Left hindlimb (tissue), 1 donor: ENCODE measurements around the gene ADGRE3.
"Not testable (repeated sequence)": the region's sequence is repeated elsewhere in the genome, so short reads cannot be mapped to it uniquely, and the experiment has no call there.

ENCODE experiments used
- DNase-seq: peaks from one replicate; pipeline ENCODE4 v3.0.0-alpha.2; 2018

The ADGRE3 gene

DNA sequence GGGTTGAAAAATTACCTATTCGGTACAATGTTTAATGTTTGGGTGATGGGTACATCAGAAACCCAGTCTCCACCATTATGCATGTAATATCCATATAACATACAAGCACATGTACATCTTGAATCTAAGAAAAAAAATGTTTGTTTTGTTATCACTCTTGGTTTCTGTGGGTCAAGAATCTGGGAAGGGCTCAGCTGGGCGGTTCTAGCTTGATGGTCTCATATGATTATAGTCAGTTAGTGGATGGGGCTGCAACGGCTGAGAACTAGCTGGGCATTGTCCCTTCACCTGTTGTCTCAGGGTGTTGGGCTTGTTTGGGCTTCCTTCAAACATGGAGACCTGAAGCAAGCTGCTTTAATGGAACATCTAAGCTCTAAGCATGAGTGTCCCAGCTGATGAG lies 4.7 kb downstream of the ADGRE3 start:
- DNase-seq, result no peak

DNA sequence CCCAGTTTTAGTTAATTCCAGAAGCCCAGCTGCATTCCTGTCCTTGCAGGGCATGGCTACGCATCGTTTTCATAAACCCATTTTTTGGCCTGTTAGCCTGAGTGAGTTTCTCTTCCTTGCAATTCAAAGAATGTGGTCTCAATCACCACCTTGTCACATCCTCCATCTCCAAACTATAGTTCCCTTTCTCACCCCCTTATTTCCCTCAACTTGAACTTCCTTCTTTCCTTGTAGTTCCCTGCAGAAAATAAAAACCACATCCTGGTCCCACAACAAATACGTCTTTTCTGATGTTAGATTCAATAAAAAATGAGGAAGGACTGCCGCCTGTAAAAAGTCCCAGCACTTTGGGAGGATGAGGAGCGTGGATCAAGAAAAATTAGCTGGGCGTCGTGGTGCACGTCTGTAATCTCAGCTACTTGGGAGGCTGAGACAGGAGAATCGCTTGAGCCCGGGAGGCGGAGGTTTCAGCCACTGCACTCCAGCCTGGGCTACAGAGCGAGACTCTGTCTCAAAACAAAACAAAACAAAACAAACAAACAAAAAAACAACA lies 13.2 kb downstream of the ADGRE3 start:
- no peak for DNase-seq

DNA sequence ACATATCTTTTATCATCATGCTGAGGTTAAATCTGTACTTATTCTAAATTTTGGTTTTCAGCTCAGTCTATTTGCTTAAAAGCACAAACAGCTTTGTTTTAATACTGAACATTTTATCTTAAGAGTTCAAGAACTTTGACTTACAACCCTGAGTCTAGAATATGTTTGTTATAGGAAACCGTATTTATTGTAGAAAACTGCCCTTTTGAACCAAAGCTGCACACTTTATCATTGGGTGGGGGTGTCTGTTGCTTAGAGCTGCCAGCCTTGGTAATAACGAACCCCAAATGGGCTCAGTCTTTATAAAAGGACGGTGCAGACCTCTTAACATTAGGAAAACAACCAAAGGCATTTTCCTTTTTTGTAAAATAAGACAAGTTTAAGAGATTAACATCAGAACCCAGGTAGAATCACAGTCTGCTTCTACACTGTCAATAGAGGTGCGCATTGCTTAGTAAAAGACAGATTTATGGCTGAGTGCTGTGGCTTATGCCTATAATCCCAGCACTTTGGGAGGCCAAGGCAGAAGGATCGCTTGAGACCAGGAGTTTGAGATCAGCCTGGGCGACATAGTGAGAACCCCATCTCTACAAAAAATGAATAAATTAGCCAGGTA lies 14.7 kb downstream of the ADGRE3 start:
- DNase-seq, result no peak

DNA sequence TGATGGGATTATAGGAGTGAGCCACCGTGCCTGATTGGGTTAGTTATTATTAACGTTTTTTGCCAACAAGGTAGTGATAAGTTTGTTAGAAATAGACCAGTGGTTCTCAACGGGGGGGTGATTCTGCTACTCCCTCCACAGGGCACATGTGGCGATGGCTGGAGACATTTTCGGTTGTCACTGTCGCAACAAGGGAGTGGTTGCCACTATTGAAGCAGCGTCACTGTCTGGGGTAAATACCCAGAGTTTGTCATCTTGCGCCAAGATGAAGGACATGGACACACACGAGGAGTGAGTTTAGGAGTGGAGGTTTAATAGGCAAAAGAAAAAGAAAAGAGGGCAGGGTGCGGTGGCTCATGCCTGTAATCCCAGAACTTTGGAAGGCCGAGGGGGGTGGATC lies 18.9 kb downstream of the ADGRE3 start:
- DNase-seq, result no peak

DNA sequence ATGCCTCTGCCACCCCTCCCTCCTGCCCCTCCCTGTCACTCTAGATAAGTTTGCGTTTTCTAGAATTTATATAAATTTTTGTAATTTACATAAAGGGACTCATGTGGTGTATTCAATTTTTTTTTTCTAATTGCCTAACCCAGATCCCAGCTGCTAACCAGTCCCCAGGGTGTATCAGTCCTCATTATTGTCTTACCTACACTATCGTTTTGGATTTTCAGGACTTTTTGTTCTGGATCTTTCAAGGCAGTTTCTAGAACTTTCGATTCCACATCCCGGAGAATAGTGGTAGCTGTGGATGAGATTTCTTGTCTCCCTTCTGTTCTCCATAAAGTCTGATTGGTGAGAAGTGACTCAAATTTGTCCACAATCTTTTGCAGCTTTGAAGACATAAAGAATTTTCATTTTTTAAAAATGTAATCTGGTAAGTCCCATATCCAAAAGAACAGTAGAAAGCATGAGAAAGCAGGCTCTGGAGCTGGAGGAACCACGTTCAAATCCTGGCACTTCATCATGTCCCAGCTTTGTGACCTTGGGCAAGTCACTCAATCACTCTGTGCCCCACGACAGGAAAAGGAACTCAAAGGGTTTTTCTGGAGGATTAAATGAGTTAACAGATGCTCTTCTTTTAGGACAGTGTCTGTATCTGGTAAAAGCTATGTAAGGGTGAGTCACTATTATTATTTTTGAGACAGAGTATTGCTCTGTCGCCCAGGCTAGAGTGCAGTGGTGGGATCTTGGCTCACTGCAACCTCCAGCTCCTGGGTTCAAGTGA lies 19.7 kb downstream of the ADGRE3 start:
- DNase-seq, result no peak

DNA sequence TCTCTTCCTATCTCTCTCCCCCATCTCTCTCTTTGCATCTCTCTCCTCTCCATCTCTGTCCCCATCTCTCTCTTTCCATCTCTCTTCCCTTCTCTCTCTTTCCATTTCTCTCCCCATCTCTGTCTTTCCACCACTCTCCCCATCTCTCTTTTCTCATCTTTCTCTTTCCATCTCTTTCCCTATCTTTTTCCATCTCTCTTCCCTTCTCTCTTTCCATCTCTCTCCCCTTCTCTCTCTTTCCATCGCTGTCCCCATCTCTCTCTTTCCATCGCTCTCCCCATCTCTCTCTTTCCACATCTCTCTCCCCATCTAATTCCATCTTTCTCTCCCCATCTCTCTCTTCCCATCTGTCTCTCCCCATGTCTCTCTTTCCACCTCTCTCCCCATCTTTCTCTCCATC lies 24.5 kb downstream of the ADGRE3 start:
- no peak for DNase-seq

DNA sequence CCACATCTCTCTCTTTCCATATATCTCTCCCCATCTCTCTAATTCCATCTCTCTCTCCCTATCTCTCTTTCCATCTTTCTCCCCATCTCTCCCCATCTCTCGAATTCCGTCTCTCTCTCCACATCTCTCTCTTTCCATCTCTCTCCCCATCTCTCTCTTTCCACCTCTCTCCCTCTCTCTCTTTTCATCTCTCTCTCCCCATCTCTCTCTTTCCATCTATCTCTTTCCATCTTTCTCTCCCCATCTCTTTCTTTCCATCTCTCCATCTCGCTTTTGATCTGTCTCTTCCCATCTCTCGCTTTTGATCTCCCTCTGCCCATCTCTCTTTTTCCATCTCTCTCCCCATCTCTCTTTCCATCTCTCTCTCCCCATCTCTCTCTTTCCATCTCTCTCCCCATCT lies 25.6 kb downstream of the ADGRE3 start:
- DNase-seq, result no peak

DNA sequence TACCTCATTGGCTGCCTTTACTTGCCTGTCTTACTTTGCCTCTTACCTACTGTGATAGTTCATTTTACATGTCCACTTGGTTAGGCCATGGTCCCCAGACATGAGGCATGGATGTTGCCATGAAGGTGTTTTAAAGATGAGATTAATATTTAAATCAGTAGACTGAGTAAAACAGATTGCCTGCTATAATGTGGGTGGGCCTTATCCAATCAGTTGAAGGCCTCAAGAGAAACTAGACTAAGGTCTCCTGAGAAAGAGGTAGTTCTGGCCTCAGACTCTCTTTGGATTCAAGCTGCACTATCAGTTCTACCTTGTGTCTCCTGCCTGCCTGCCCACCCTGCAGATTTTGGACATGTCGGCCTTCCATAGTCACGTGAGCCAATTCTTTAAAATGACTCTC lies 26.1 kb downstream of the ADGRE3 start:
- no peak for DNase-seq

DNA sequence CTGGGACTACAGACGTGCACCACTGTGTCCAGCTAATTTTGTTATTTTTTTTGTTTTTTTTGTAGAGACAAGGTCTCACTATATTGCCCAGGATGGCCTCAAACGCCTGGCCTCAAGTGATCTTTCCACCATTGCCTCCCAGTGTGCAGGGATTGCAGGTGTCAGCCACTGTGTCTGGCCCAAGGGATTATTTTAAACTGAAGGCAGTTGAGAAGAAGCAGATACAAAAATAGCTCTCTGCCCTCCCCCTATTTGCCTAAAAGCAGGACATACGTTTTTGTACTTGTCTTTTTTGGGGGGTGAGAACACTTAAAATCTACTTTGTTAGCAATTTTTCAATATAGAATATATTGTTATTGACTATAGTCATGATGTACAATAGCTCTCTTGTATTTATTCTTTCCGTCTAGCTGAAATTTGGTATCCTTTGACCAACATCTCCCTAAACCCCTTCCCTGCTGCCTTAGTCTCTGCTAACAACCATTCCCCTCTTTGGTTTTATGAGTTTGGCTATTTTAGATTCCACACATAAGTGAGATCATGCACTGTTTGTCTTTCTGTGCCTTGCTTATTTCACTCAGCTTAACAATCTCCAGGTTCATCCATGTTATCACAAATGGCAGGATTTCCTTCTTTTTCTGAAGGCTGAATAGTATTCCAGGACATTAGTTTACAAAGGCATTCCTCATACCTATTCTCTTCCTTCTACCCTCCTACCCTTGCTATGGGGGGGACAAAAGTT lies 34.9 kb downstream of the ADGRE3 start:
- DNase-seq, result no peak

DNA sequence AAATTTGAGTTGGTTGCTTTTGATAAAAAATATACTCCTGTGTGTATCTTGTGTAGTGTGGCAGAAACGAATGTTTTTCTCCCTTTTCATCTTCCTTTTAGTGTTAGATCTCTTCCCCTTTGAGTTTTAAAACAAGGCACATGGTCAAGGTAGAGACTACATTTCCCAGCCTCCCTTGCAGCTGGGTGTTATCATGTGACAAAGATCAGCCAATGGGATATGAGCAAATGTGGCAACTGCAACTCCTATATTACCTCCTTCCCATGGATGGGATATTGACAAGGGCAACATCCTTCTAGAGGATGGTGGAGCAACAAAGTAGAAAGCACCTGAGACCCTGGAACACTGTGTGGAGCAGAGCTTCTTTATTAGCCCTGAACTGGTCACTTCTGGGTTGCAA lies 42.4 kb downstream of the ADGRE3 start:
- DNase-seq, result no peak

DNA sequence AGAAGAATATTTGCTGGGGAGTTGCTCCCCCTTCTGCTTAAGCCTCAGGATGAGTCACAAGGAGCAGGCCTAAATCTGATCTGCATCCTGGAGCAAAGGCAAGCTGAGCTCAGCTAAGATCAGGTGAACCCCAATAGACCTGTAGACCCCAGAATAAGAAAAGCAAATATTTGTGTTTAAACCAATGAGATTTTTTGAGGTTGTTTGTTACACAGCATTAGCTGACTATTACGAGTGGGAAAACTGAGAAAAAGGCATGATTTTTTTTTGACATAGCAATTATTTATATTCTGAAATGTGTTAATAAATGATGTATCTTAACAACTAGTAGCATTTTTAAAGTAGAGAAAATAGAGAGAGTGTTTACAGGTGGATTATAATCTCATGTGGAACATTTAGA lies 45.1 kb downstream of the ADGRE3 start:
- DNase-seq, result no peak

DNA sequence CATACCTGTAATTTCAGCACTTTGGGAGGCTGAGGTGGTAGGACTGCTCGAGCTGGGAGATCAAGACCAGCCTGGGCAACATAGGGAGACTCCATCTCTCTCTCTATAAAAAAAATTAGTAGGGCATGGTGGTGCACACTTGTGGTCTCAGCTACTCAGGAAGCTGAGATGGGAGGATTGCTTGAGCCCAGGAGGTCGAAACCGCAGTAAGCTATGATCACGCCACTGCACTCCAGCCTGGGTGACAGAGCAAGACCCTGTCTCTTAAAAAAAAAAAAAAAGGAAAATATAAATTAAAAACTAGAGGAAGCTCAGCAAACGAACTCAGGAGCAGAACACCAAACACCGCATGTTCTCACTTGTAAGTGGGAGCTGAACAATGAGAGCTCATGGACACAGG lies 50.2 kb downstream of the ADGRE3 start:
- DNase-seq, result not testable (repeated sequence)

DNA sequence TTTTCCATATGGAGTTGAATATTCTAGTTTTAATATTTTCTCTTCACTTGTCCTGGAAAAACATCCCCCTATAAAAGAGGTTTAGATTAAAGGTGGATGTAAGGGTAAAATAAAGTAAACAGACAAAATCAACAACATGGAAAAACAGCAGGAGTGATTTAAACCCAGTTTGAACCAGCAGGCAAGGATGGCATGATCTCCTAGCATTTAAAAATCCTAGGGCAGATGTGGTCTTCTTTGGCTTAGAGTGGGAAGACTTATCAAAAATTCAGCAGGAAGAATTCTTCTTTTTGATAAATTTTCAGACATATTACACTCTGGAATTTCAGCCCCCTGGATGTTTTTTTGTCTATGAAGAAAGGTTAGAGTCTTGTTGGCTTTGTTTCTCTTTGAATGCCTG lies 55.2 kb downstream of the ADGRE3 start:
- no peak for DNase-seq

DNA sequence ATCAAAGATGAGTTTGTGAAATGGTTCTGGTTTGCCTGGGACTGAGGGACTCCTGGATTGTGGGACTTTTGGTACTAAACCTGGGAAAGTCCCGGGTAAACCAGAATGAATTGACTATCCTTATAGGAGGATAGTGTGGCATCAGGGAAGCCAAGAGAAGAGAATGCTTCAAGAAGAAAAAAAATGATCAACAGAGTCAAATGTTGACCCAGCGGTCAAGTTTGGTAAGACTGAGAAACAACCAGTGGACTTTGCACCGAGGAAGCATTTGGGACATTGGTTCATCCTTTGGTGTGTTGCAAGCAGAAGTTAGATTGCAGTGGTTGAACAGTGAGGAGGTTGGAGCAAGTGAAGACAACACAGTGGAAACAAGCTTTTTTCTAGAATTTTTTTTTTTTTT lies 58.2 kb downstream of the ADGRE3 start:
- DNase-seq, result no peak

DNA sequence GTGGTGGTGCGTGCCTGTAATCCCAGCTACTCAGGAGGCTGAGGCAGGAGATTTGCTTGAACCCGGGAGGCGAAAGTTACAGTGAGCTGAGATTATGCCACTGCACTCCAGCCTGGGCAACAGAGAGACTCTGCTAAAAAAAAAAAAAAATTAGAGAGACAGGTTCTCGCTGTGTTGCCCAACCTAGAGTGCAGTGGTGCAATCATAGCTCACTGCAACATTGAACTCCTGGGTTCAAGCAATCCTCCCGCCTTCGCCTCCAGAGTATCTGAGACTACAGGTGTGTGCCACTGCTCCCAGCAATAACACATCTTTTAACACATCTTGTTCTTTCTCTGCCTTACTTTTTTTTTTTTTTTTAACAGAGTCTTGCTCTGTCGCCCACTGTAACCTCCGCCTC lies 59.0 kb downstream of the ADGRE3 start:
- DNase-seq, result no peak

DNA sequence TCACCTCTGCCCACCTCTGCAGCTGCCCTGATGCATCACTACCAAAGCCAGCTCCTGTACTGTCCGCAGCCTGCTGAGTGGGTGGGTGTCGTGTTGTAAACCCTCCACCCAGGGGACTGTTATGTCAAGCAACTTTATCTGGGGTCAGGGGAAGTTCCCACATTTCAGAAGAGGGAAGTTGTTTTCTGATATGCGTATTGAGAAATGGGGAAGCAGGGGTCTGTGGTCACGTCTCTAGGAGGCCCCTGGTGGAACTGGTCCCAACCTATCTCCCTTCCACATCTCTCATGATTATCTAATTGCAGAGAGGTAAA lies 60.6 kb downstream of the ADGRE3 start:
- DNase-seq, result no peak

DNA sequence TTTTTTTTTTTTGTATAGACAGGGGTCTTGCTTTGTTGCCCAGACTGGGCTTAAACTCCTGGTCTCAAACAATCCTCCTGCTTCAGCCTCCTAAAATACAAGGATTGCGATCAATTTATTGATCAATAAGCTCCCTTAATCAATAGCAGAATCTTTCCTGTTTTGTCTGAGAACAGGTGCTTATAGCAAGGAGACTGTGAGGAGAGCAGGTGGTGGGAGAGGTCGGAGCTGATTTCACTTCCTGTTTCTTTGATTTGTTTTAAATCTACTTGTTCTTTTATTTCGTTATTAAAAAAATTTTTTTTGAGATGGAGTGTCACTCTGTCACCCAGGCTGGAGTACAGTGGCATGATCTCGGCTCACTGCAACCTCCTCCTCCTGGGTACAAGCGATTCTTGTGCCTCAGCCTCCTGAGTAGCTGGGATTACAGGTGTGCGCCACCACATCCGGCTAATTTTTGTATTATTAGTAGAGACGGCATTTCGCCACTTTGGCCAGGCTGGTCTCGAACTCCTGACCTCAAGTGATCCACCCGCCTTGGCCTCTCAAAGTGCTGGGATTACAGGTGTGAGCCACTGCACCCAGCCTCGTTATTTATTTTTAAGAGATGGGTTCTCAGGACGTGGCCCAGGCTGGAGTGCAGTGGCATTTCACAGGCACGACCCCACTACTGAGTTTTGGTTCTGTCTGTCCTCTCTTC lies 61.1 kb downstream of the ADGRE3 start:
- not testable (repeated sequence) for DNase-seq

DNA sequence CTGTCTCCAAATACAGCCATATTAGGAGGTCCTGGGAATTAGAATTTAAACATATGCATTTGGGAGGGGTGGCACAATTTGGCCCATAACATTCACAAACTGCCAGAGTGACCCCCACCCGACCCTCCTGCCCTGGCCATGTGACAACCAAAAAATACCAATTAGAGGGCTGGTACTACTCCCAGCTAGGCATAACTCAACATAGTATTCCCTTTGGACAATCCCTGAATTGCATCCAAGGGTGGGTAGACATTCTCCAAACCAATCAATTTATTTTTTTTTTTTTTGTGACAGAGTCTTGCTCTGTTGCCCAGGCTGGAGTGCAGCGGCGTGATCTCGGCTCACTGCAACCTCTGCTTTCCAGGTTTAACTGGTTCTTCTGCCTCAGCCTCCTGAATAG lies 62.0 kb downstream of the ADGRE3 start:
- no peak for DNase-seq

DNA sequence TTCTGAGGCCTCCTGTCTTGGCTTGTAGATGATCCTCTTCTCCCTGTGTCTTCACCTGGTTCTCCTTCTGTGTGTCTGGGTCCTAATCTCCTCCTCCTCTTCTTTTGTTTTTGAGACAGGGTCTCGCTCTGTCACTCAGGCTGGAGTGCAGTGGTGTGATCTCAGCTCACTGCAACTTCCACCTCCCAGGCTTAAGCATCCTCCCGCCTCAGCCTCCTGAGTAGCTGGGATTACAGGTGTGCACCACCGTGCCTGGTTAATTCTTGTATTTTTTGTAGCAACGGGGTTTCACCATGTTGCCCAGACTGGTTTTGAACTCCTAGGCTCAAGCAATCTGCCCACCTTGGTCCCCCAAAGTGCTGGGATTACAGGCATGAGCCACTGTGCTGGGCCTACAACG lies 62.4 kb downstream of the ADGRE3 start:
- not testable (repeated sequence) for DNase-seq

DNA sequence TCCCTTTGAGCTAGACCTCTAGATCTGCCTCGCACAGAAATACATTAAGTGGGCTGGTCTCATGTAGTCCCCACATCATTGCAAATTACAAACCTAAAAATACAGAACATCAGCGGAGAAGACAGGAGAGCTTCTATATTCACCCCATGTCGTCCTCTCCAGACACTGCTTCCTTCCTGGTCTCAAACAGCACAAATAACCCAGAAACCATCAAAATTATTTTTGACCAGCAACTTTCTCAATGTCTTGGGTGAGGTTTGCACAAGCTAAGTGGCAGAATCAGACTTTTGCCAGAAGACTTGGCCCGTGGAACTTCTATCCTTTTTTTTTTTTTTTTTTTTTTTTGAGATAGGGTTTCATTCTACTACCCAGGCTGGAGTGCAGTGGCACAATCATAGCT lies 63.6 kb downstream of the ADGRE3 start:
- DNase-seq, result no peak

DNA sequence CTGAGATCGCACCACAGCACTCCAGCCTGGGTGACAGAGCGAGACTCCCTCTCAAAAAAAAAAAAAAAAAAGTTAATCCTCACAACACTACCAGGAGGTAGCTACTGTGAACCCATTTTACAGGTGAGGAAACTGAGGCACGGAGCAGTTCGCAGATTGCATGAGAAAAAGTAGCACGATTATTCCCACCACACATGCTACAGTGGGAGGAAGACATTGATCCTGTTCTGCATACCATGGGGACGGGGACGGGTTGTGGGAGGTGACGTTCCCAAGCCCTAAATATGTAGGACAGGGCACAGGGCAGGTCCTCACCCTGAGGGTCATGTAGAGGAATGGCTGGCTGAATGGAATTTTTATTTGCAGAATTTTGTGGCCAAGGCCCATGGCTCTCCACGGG lies 68.0 kb downstream of the ADGRE3 start:
- no peak for DNase-seq

DNA sequence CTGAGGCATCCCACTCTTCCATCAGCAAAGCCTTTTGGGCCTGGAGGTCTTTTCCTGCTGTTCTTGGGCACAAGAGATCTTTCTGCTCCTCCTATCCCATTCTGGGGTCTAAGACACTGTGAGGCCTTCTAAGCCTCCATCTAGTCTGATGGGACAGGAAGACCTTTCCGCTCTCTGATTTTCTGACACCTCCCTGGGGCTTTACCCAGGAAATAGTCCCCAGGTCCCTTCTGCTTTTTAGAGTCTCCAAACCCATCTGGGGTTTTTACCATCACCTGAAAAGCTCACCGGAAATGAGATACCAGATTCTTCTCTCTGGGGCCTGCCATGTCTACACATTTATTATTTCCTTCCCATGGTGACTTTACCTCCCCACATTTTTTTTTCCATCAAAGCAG lies 70.7 kb downstream of the ADGRE3 start:
- DNase-seq, result no peak

DNA sequence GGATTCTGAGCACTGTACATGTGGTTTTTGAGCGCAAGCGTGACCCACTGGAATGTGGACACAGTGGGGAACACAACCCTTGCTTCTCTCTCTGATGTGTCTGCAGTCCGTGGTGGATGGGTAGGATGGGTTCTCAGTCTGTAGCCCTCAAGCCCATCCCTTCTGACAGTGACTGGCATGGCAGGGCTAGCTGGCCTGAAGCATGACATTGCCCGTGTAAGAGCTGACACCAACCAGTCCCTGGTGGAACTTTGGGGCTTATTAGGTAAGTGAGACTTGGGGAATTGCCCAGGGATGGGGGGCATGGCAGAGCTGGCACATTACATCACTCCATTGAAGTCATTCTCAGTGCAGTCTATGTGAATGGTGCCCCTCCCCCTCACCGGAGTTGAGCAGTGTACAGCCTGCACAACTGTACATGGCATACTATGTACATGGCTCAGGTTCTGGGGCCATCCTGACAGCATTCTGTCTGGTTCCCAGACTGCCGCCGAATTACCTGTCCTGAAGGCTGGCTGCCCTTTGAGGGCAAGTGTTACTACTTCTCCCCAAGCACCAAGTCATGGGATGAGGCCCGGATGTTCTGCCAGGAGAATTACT lies 75.0 kb downstream of the ADGRE3 start:
- DNase-seq, result no peak
